Thyroid gland (tissue), 4 donors: ENCODE results near the gene GNAI2.

Source experiments
- POLR2A ChIP-seq, 2 donors: fragments of 450-650 bp; IDR thresholded peaks; one replicate each; pipeline ENCODE4 v1.6.1; 2017; ENCODE audit warnings: antibody characterized with exemption in 2 of 2, mild to moderate bottlenecking in 2 of 2, moderate library complexity in 1 of 2
- TF ChIP-seq, protein P1 (sequence below), 6 experiments: fragments of 200-600 bp in 3 of 6; fragments of 450-650 bp in 3 of 6; sonication (generic) in 3 of 6; IDR thresholded peaks; one replicate each; pipeline ENCODE4 v1.5.1; 2016 to 2019; ENCODE audit warnings: antibody characterized with exemption in 6 of 6, mild to moderate bottlenecking in 2 of 6, inconsistent platforms in 1 of 6, moderate library complexity in 1 of 6

DNA sequence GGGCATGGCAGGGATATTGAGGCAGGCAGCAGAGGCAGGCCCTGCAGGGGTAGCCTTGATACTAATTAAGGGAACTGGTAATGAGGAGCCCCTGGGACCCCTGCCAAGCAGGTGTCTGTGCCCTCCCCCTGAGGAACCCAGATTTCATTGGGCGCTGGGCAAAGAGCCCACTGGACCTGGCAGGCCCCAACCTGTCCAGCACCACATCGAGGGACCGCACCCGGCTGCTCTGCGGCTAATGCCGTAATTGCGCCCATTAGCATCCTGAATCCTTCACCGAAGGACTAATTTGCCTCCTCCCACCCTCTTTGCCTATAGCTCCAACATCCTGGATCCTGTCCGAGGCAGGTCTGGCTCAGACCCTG, 19.2 kb downstream of the GNAI2 start:
- TF ChIP-seq, protein P1, sequence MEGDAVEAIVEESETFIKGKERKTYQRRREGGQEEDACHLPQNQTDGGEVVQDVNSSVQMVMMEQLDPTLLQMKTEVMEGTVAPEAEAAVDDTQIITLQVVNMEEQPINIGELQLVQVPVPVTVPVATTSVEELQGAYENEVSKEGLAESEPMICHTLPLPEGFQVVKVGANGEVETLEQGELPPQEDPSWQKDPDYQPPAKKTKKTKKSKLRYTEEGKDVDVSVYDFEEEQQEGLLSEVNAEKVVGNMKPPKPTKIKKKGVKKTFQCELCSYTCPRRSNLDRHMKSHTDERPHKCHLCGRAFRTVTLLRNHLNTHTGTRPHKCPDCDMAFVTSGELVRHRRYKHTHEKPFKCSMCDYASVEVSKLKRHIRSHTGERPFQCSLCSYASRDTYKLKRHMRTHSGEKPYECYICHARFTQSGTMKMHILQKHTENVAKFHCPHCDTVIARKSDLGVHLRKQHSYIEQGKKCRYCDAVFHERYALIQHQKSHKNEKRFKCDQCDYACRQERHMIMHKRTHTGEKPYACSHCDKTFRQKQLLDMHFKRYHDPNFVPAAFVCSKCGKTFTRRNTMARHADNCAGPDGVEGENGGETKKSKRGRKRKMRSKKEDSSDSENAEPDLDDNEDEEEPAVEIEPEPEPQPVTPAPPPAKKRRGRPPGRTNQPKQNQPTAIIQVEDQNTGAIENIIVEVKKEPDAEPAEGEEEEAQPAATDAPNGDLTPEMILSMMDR (IDR thresholded peaks at IDR 0.05) = no peak
- TF ChIP-seq POLR2A (IDR thresholded peaks at IDR 0.05) = no peak
